Type B pancreatic cell (in vitro differentiated cells): ENCODE data around the gene PRDM7. TPM values are rescaled to one million over a fixed set of nuclear protein-coding genes. Genes with fewer than 3 reads are reported as not detected.

ENCODE experiments used
- DNase-seq: peaks from one replicate; pipeline ENCODE4 v3.0.0; 2021; ENCODE audit warnings: mixed read lengths; ENCODE audit not compliant: unreplicated experiment; ENCODE audit errors: extremely low spot score
- H3K27ac Mint-ChIP-seq: 2 replicates; pipeline ENCODE4 v1.8.0; 2021; ENCODE audit warnings: mild to moderate bottlenecking, mixed read lengths
- H3K27me3 Mint-ChIP-seq: 2 replicates; pipeline ENCODE4 v1.8.0; 2021; ENCODE audit warnings: mixed read lengths
- H3K36me3 Mint-ChIP-seq: 2 replicates; pipeline ENCODE4 v1.8.0; 2021; ENCODE audit warnings: mixed read lengths
- H3K4me1 Mint-ChIP-seq: one replicate; pipeline ENCODE4 v1.8.0; 2021; ENCODE audit warnings: mixed read lengths; ENCODE audit not compliant: unreplicated experiment
- H3K4me3 Mint-ChIP-seq: 2 replicates; pipeline ENCODE4 v1.8.0; 2021; ENCODE audit warnings: mild to moderate bottlenecking, mixed read lengths
- H3K9me3 Mint-ChIP-seq: 2 replicates; pipeline ENCODE4 v1.8.0; 2021; ENCODE audit warnings: mixed read lengths
- total RNA-seq: library from RNA; stranded (reverse); gene quantifications from 2 replicates; pipeline ENCODE4 v1.2.1, GENCODE V29; 2021; ENCODE audit warnings: low replicate concordance
- TF ChIP-seq, protein P1 (sequence below): fragments of 200-600 bp; sonication (generic); conservative IDR thresholded peaks from 2 replicates; pipeline ENCODE4 v1.5.0; 2021; ENCODE audit warnings: antibody characterized with exemption, mild to moderate bottlenecking

PRDM7 gene
- total RNA-seq, 1 donor from 2014 or later: not detected

DNA sequence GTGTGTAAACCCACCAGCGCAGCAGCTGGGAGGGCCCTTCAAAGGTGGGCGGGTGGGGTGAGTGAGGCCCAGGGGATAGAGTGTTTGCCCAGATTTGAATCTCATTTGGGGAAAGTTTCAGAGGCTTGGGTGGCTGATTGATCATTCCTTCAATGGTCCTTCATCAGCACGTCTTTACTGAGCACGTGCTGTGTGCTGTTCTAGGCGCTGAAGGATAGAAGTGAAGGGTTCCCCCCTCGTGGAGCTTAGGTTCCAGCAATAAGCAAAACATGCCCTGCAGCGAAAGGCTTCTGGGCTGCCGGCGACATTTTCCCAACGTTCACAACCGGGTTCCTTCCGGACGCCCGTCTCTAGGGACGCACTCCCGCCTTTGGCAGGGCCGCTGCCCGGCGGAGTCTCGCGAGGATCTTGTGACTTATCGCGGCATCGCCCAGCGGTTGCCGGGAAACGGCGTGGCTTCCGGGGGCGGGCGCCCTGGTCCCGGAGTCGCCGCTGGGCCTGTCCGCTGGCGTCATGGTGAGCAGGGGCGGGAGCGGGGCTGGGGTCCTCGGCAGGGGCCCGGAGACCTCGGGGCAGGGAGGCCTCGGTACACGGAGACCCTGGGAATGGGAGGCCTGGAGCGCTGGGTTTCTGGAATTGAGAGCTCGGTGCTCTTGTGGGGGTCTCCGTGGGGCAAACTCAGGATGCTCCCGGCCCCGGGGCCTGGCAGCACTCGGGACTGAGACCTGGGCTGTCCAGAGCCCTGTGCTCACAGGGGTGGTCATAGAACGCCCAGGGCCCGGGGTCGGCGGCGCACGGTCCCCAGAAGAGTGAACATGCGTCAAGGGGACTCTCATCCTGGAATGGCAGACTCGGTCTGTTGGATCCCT, 54.7 kb downstream of the PRDM7 start:
- no peak for DNase-seq
- peaks cover 3% of the 10 kb centered on the region for H3K36me3 Mint-ChIP-seq
- H3K27ac Mint-ChIP-seq: peak overlapping the region; percentile 89
- peaks cover 26% of the 10 kb centered on the region for H3K4me1 Mint-ChIP-seq
- TF ChIP-seq, protein P1, sequence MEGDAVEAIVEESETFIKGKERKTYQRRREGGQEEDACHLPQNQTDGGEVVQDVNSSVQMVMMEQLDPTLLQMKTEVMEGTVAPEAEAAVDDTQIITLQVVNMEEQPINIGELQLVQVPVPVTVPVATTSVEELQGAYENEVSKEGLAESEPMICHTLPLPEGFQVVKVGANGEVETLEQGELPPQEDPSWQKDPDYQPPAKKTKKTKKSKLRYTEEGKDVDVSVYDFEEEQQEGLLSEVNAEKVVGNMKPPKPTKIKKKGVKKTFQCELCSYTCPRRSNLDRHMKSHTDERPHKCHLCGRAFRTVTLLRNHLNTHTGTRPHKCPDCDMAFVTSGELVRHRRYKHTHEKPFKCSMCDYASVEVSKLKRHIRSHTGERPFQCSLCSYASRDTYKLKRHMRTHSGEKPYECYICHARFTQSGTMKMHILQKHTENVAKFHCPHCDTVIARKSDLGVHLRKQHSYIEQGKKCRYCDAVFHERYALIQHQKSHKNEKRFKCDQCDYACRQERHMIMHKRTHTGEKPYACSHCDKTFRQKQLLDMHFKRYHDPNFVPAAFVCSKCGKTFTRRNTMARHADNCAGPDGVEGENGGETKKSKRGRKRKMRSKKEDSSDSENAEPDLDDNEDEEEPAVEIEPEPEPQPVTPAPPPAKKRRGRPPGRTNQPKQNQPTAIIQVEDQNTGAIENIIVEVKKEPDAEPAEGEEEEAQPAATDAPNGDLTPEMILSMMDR: no peak
- H3K4me3 Mint-ChIP-seq: peak overlapping the region; percentile 81
- H3K27me3 Mint-ChIP-seq: peaks cover 7% of the 10 kb centered on the region
- H3K9me3 Mint-ChIP-seq: no peaks in the 10 kb centered on the region

DNA sequence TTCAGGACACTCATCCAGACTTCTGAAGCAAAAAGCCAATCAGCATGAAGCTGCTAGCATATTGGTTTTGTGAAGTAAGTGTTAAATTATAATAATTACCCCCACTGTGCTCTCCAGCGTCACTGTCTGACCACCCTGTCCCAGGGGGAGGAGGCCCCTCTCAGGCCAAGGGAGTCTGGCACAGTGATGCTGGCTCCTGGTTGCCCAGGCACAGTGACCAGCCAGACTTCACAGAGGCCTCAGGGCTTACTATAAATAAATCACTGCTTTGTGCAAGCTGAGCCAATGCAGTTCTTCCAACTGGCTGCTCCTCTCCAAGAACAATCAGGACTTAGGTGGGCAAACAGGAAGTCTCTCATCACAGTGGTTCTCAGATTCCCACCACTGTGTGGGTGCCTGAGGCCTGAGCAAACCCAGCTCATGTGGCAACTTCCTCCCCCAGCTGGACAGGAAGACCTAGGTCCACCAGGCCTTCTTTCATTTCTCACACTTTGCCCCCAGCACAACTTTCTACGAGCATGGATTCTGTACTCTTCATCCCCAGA, 56.2 kb downstream of the PRDM7 start:
- Mint-ChIP-seq H3K27me3 (peaks cover 9% of the 10 kb centered on the region), H3K9me3 (no peaks in the 10 kb centered on the region), H3K4me3 (peak overlapping the region; percentile 88), H3K4me1 (peaks cover 26% of the 10 kb centered on the region), H3K36me3 (peaks cover 3% of the 10 kb centered on the region), H3K27ac (peak overlapping the region; percentile 89)
- DNase-seq: no peak
- TF ChIP-seq, protein P1: no peak

DNA sequence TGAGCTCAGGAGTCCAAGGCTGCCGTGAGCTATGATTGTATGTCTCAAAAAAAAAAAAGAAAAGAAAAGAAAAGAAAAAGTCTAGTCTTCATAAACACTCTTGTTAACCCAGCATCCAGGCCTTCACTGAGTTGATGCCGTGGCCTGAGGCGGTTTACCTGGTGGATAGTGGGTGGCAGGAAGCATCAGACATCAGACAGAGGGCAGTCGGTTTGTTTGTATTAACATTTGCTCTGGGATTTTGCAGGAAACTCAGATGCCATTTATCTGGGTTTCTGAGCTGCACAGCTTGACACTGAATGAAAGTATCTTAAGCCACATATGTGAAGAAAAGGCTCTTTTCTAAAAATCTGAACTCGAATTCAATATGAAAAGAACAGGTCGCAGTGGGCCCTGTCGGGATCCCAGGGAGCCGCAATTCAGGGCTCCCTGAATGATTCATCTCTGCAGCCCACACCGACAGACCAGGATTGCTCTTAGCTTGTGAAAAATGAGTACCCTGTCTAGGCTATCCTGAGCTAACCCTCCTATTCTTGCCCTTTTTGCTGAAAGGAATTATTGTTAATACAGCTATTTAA, 56.8 kb downstream of the PRDM7 start:
- Mint-ChIP-seq H3K27ac (peak overlapping the region; percentile 89), H3K4me1 (peaks cover 26% of the 10 kb centered on the region), H3K9me3 (no peaks in the 10 kb centered on the region), H3K4me3 (peak overlapping the region; percentile 88), H3K36me3 (peaks cover 3% of the 10 kb centered on the region), H3K27me3 (peaks cover 14% of the 10 kb centered on the region)
- TF ChIP-seq, protein P1: no peak
- no peak for DNase-seq

DNA sequence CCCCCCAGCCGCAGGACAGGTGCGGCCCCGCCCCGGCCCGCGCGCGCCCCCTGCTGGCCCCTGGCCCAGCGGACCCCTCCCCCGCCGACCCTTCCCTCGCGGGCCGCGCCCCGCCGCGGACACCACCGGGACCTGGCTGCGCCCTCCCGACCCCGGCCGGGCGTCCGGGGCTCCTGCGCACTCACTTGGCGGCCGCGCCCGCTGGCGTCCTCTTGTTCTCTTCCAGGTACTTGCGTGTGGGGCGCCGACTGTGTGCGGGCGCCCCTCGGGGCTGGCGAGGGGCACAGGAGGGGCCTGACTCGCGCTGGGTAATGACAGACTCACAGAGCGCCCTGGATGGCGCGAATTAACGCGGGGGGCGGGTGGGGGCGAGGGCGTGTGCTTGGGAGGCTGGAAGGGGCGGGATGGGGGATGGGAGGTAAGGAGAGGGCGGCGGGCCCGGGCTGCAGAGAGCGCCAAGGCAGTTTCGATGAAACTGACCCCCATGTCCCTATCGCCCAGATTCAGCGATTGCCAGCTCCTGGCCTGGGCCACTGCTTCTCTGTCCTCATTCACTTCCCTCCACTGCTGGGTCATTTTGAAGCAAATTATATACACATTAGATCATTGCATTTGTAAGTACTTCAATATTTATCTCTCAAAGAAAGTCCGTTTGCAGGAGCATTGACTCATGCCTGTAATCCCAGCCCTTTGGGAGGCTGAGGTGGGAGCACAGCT, 57.4 kb downstream of the PRDM7 start:
- peak overlapping the region; percentile 89 for H3K27ac Mint-ChIP-seq
- H3K4me1 Mint-ChIP-seq: peaks cover 26% of the 10 kb centered on the region
- peak overlapping the region; percentile 88 for H3K4me3 Mint-ChIP-seq
- peaks cover 14% of the 10 kb centered on the region for H3K27me3 Mint-ChIP-seq
- H3K36me3 Mint-ChIP-seq: peaks cover 3% of the 10 kb centered on the region
- DNase-seq: no peak
- no peaks in the 10 kb centered on the region for H3K9me3 Mint-ChIP-seq
- TF ChIP-seq, protein P1: peak; percentile 59

DNA sequence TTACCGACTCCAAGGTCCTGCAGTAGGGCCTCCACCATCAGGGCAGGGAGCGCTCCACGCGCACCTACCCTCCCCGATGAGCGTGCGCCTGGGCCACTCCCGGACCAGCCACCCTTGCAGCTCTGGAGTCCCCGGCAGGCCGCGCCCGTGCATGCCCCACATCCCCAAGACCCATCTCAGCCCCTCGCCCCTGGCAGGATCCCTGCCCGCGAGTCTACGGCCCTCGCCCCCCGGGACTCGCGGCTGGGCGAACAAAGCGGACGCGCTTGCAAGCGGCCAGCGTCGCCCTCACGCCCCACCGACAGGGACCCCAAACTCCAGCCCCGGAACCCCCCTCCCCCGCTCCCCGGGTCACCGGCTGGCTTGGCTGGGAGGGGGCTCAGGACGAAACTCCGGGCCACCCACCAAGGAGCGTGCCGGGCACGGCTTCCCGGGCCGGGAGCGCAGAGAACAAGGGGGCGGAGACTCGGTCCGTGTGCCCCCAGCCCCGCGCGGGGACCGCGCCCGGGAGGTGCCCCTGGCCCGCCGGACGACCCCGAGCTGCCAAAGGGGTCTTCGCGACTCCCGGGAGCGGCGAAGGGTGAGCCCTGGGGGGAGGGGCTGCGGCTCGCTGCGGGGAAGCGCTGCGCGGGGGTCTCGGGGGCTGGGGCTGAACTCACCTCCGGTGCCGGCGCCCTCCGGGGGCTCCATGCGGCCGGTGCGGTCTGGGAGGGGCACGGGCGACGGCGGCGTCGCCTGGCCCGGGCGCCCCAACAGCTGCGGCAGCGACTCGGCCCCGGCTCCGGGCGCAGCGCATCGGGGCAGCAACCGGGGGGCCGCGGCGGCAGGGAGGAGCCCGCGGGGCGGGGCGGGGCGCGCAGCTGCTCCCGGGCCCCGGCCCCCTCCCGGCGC, 58.2 kb downstream of the PRDM7 start, which contains the start of gene DBNDD1:
TSS of gene DBNDD1 (minus strand) at position 805 of the 891 bp plus-strand sequence. CDS start at position 690, 115 bp downstream.
- TF ChIP-seq, protein P1: peak; percentile 9
- H3K27ac Mint-ChIP-seq: peak within 1 kb of the TSS; percentile 89
- peaks cover 3% of the 10 kb centered on the region for H3K36me3 Mint-ChIP-seq
- peak within 1 kb of the TSS; percentile 92 for H3K4me3 Mint-ChIP-seq
- peaks cover 14% of the 10 kb centered on the region for H3K27me3 Mint-ChIP-seq
- DNase-seq: no peak
- H3K4me1 Mint-ChIP-seq: peaks cover 22% of the 10 kb centered on the region
- no peaks in the 10 kb centered on the region for H3K9me3 Mint-ChIP-seq
